SKM-1 (cell line): ENCODE measurements around the gene HSD17B1.

Experiments used
- DNase-seq: peaks from one replicate; lab custom pipeline; 2025; ENCODE audit not compliant: unreplicated experiment; lab: John Stamatoyannopoulos, UW

Gene HSD17B1

DNA sequence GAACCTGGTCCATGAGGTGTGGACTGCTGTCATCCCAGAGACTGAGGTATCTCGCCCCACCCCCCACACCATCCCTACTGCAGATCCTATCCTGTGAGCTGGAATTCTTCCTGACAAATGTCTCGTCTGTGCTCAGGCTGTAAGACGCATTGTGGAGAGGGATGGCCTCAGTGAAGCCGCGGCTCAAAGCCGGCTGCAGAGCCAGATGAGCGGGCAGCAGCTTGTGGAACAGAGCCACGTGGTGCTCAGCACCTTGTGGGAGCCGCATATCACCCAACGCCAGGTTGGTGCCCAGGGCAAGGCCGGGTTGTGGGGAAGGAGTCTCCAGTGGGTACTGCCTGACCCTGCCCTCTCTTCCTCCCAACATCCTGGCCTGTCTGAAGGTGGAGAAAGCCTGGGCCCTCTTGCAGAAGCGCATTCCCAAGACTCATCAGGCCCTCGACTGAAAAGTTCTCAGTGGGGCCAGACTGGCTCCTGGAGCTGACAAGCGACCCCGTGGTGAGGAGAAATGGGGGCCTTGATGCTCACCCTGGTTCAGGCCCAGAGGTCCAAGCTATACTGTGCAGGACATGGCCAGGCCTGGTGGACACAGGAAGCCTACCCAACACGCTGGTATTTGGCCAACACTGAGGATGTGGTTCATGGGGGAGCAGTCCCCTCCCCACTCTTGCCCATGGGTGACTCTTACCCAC lies 12.9 kb downstream of the HSD17B1 start:
- DNase-seq, result no peak

- DNase-seq, result no peak
Measured at GRCh38 chr17:42566215-42566882, 13.6 kb downstream of the HSD17B1 start.

DNA sequence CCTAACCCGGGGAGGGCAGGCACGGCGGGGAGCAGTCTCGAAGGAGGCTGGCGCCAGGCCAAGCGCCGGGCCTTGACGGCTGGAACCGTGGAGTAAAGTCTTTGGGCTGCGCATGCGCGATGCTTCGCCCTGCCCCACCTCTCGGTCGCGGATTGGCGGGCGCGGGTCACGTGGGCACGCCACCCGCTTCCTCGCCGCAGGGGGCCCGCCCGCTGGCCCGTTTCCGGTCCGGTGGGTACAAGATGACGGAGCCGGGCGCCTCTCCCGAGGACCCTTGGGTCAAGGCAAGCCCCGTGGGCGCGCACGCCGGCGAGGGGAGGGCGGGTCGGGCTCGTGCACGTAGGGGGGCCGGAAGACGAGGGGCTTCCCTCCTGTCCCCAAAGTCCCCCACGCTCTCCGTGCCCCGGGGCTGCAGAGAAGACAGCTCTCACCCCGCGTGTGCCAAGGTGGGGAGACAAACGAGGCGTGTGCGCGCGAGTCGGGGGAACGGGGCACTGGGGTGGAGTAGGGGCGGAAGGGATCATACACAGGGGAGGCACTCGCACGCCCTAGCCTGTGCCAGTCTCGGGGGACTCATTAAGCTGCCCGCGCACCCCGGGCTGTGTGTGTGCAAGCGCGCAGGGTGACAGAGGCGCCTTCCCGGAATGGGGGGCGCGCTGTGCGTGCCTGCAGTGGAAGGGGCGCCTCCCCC lies 14.3 kb downstream of the HSD17B1 start, which contains the start of gene MLX:
TSS of gene MLX (plus strand) at position 218 of the 691 bp plus-strand sequence. CDS start at position 243, 25 bp downstream.
- peak; percentile 78 for DNase-seq

DNA sequence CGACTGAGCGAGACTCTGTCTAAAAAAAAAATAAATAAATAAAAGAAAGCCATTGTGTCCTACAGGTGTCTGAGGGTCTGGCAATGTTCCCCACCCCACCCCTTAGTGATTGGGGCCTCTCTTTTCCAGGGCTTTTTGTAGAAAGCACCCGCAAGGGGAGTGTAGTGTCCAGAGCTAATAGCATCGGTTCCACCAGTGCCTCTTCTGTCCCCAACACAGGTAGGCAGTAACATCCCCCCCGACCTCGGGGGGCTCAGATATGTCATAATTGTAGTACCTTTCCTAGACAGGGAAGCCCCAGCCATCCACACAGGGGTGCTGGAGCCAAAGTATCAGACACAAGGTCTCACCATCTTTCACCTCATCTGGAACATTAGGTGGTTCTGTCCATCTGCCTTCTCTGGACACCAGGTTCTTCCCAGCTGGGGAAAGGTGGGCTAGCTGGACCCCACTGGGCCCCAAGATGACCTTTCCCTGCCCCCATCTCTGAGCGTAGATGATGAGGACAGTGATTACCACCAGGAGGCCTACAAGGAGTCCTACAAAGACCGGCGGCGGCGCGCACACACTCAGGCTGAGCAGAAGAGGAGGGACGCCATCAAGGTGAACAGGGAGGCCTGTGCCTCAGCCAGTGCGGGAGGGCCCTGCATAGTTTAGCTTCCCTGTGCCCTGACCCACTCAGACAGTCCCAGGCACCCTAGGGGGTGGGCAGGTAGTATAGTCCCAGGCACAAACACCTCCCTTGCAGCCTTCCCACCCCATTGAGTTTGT lies 15.8 kb downstream of the HSD17B1 start:
- DNase-seq, result no peak

GRCh38 chr17:42571435-42572225 lies 18.9 kb downstream of the HSD17B1 start:
- DNase-seq, result no peak

DNA sequence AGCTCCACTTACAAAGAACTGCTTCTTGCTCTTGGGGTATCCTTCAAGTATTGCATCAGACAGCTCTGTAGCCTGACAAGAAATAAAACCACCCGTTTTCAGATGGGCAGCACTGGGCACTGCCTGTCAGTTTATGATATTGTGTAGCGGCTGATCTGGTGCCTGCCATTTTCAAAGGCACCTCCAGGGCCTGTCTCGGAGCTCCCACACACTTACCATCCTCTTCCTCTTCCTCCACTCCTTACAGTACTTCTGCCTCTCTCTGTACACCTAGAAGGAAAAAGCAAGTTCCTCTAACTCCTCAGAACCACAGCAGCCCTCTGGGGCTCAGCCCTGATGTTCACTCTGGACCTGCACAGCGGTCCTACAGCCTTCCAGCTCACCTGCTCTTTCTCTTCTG lies 20.4 kb downstream of the HSD17B1 start:
- DNase-seq, result no peak

DNA sequence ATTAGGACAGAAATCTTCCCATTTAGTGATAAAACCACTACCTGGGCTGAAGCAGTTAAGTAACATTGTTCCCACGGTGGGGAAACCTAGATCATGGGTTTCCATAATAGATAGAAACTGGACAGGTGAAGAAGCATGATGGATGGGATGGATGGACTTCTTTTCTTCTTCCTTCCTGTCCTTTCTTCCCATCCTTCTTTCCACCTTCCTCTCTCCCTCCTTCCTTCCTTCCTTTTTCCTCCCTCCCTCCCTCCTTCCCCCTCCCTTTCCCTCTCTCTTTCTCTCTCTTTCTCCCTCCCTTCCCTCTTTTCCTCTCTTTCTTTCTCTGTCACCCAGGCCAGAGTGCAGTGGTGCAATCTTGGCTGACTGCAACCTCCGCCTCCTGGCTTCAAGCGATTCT lies 21.7 kb downstream of the HSD17B1 start:
- no peak for DNase-seq

- DNase-seq, result no peak
Measured at GRCh38 chr17:42577140-42577531, 24.4 kb downstream of the HSD17B1 start.

DNA sequence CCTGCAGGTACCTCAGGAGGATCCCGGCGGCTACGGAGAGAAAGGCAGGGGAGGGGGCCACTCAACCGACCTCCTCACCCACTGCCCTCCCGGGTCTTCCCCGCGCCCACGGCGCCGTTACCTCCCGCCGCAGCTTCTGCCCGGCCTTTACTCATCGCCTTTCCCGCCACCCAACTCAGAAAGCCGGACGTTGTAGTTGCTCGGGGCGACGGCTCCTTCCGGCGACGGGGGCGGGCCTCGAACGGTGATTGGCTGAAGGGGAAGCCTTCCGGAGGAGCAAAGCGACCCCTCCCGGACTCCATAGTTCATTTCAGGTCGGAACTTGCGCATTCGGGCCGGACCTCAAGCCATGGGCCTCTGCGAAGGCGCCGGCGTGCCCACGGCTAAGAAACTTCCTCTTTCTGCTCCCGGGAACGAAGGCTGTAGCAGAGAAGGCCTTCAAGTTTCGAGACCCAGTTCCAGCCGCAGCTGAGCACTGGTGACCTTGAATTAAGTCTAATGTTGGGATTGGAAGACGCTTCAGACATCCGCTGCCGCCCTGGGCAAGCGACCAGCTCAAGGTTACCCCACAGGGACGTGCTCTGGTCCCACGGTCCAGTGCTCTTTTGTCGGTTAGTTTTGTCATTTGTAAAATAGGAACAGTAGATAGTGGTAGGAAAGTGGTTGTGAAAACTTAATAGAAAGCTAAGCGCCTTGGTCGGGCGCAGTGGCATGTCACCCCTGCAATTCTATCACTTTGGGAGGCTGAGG lies 25.0 kb downstream of the HSD17B1 start, which contains the start of gene PSMC3IP:
TSS of gene PSMC3IP (minus strand) at position 198 of the 750 bp plus-strand sequence. CDS start at position 155, 43 bp downstream.
- peak; percentile 98 for DNase-seq

GRCh38 chr17:42578282-42578869 lies 25.7 kb downstream of the HSD17B1 start:
- peak; percentile 59 for DNase-seq

- no peak for DNase-seq
Measured at GRCh38 chr17:42579794-42580551, 27.2 kb downstream of the HSD17B1 start.

- no peak for DNase-seq
Measured at GRCh38 chr17:42581744-42582270, 29.1 kb downstream of the HSD17B1 start.

DNA sequence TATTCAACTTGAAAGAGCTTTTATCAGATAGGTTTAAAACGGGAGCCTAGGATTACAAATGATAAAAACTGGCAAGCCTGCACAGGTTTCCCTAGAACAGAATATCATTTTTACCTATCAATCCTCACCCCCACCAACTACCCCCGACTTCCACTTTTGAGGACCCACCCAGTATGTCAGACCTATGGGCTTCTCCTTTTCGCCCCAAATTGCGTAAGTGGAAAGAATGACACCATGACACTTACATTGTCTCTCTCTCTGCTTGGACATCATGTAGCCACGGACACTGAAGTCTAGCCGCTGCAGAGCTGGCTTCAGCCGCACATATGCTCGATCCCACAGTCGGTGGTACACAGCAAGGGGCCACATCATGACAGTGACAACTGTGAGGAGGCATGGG lies 32.2 kb downstream of the HSD17B1 start:
- DNase-seq, result peak; percentile 18

DNA sequence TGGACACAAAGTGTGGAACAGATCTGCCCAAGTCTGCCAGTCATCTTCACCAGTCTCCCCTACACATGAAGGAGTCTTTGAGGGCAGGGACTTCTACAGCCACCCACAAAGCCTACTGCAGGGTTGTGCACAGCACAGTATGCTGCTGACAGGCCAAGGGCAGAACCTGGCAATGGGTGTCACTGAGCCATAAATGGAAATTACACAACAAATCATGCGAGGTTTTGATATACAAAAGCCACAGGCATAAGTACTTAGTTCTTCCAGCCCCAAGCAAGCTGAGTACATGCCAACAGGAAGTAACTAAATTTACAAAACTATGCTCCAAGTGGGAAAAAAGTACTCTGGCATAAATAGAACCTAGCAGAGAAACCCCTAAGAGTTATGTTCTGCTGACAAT lies 32.6 kb downstream of the HSD17B1 start:
- no peak for DNase-seq

DNA sequence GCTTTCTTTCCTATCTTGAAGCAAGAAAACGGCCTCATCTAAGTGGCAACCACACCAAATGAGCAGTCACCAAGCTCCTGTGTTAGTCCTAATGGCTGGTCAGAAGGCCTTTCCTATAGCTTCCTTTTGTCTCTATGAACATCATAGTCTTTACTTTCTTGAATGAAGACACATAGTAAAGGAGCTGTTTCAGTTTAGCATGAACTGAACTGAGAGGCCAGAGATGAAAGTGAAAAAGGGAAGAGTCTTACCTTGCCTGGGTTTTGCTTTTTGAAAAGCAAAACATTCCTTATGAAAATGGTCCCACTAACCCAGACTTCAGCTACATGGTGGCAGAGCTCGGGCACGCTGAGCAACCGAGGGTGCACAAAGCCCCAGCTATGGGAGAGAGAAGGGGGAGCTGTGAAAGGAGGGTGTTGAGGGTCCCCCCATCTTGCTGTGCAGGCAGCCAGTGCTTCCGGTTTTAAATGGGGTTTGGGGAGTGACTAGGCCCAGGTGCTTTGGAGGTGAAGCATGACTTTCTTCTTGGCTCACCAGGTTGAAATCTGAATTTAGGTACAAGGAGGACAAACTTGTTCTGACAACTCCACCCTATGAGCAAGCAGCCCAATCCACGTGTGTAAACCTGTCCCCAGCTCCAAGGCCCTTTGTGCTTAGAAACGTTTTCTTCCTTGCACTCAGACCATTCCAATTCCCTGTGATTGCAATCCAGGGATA lies 33.9 kb downstream of the HSD17B1 start:
- no peak for DNase-seq

DNA sequence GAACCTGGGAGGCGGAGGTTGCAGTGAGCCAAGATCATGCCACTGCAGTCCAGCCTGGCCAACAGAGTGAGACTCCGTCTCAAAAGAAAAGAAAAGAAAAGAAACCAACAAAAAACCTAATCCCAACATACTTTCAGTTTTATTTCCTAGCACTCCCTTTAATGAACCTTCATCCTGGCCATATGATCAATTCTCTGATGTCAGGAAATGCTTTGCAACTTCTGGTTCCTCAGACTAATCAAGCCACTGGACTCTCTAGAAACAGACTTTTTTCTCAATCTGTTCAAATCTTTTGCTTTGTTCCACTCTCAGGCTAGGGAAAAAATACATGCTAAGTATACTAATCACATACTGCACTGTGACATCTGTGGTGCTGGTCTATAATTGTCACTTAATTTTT lies 38.2 kb downstream of the HSD17B1 start:
- DNase-seq, result no peak

- no peak for DNase-seq
Measured at GRCh38 chr17:42591411-42591810, 38.7 kb downstream of the HSD17B1 start.

- DNase-seq, result no peak
Measured at GRCh38 chr17:42596386-42596785, 43.7 kb downstream of the HSD17B1 start.
